NCI-H2107 treated with DMSO at 0.1 percent for 48 hours (cell line): ENCODE measurements around the gene G0S2.
A peak's percentile ranks its signal among the peaks of the same experiment; 100 is the strongest.
"Not testable (repeated sequence)": the region's sequence is repeated elsewhere in the genome, so short reads cannot be mapped to it uniquely, and the experiment has no call there.

Experiments used
- DNase-seq: peaks from one replicate; lab custom pipeline; 2025; ENCODE audit not compliant: unreplicated experiment; lab: John Stamatoyannopoulos, UW

Gene G0S2

GRCh38 chr1:209675565-209676154 lies 448 bp downstream of the G0S2 start:
- DNase-seq: no peak

- no peak for DNase-seq
Observed at GRCh38 chr1:209678981-209679539, 3.8 kb downstream of the G0S2 start.

DNA sequence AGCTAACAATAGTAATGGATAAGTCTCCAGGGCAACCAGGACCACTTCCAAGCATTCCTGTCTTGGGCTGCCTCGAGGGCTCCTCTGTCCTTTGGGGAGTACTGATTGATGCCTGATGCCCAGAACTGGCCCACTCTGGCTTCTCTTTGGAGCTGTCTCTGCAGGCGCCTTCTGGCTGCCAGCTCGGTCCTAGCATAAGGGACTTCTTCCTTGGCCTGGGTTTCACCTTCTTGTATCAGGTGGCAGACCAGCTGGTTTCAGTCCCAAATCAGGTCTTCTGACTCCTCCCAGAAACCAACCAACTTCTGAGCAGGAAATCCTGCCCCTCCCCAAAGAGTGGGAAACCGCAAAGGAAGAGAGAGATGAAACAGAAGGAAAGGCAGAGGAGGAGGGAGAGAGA lies 10.6 kb downstream of the G0S2 start:
- no peak for DNase-seq

DNA sequence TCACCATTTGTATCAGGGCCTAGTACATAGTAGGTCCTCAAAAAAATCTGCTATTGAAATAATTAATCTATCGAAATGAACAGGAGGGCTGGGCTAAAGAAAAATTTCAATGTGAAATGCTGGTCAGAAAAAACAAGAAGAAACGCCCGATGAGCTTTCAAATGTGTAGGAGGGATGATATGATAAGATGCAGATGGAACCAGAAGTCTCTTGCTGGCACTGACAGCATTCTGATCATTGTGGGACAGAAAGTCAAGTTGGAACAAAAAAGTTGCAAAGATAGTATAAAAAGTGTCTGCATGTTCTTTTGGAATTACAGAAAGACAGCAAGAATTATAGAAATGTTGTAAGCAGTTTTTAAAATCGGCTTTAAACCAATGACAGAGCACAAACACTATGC lies 11.1 kb downstream of the G0S2 start:
- no peak for DNase-seq

- no peak for DNase-seq
Observed at GRCh38 chr1:209688746-209689234, 13.6 kb downstream of the G0S2 start.

GRCh38 chr1:209689477-209689876 lies 14.3 kb downstream of the G0S2 start:
- no peak for DNase-seq

- no peak for DNase-seq
Observed at GRCh38 chr1:209691237-209691636, 16.0 kb downstream of the G0S2 start.

DNA sequence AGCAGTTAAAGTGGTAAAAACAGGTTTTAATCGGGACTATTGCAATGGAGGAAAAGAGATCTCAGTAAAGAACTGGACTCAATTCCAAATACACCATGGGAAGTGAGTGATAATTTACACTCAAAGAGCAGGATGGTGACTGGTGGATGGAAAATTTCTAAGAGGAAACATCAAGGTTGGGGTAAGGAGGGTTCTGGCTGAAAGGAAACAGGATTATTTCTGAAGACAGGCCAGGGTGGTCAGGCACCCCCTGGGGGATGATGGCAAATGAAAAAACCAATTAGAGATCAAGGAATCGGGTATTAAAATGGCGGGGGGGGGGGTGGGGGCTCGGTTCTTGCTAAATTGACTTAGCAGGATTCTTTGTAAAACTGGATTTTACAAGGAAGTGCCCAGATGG lies 17.1 kb downstream of the G0S2 start:
- no peak for DNase-seq

DNA sequence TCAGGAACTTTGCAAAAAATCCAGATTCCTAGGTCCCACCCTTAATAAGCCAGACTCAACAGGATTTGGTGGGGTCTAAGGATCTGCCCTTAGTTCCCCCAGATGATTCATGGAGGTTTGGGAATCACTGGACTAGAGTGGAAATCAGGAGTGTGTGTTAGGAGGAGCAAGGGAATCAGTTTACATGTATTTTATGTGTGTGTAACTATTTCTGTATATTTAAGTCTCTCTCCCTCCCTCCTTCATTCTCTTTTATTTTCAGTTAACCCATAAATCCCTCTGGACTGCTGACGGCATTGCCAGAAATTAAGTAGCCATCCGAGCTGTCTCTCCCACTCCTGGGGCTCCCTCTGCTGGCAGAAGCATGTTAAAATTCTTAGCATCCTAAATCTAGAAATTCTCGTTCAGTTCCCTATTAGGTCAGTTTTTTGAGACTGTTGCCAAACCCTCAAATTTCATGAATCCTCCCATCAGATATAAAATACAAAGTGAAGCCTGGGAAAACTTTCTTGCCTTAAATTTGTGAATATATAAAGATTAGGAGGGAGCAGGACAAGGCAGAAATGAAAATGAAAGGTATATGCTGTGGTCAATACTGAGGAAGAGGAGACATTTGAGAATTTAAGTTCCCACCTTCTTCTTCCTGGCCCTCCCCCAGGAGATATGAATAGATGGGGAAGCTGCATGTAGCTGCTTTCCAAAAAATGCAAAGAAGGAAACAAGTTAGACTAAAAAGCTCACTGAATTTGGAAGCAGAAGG lies 17.7 kb downstream of the G0S2 start:
- DNase-seq: peak; percentile 60

DNA sequence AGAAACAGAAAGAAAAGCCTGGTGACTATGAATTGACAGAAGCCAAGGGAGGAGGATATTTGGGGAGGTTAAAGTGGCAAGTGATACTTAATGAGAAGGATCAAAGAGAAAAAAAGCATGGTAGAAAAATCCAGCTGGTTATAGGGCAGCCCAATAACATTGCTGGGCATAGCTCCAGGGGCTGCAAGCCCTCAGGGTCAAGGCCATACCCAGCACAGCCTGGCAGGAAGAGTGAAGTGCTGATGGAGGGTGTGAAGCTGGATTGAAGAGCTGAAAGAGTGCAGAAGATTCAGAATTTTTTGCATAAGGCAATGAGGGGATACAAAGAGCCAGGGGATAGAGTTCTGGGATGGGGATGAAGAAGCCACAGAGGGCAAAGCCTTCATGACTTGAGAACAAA lies 21.5 kb downstream of the G0S2 start:
- no peak for DNase-seq

- DNase-seq: no peak
Observed at GRCh38 chr1:209697126-209697525, 21.9 kb downstream of the G0S2 start.

- not testable (repeated sequence) for DNase-seq
Observed at GRCh38 chr1:209700686-209701085, 25.5 kb downstream of the G0S2 start.

- DNase-seq: no peak
Observed at GRCh38 chr1:209702832-209703231, 27.6 kb downstream of the G0S2 start.

DNA sequence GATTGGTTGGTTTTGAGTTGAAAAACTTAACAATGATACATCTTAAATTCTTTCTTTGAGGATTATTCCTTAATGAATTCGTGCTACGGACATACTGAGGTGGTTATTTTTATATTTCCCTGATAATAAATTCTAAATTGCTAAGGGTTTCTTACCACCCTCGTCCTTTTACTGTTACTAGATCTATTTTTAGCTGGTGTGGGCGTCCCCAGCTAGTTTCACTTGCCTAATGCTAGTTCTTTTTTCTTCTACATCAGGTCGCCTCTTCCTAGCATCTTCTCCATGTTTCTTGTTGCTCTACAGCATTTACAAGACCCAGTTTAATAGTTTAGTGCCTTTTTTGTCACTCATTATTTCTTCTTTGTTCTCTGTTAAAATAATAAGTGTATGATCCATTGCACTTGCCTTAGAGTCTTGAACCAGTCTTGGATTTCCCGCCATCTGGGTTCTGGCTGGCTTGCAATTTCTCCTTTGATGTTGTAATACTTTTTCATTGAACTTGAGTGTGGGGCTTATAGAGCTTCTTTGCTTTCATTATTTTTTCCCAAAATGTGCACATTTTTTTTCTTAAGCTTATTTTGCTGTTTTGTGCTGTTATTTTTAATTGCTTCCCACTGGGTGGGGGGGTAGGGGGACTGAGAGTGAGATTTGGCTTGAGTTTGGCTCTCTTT lies 28.8 kb downstream of the G0S2 start:
- no peak for DNase-seq

GRCh38 chr1:209704584-209704983 lies 29.4 kb downstream of the G0S2 start, which contains the start of gene HSD11B1:
Gene HSD11B1, plus strand, starts transcription at chr1:209704846. Its CDS starts 97 bp downstream, at chr1:209704943.
- DNase-seq: no peak

GRCh38 chr1:209705033-209705598 lies 29.9 kb downstream of the G0S2 start:
- no peak for DNase-seq

DNA sequence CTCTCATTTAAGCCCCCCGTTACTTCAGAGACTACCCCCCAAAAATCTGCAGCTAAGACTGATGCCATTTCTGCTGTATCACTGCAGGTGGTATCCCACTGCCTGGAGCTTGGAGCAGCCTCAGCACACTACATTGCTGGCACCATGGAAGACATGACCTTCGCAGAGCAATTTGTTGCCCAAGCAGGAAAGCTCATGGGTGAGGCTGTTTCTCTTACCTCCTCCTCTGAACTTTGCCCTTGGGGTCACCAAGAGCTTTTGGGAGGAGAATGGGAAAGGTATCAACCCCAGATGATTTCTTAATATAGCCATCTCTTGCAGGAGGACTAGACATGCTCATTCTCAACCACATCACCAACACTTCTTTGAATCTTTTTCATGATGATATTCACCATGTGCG lies 31.4 kb downstream of the G0S2 start:
- DNase-seq: no peak

DNA sequence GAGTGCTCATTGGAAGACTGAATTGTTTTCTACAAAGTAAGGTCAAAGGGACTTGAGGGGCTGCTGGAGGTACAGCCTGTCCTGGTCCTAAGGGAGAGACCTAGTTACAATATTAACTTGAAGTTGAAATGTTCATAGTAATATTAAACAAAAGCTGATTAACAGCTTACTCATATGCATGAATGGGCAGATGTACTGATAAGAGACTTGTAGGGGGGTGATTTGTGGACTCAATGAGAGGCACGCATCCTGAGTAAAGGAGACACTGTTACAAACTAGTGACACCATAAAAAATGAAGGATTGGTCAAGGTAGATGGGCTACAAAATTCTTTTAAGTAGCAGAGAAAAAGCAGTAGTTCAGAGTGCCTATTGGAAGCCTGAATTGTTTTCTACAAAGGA lies 32.1 kb downstream of the G0S2 start:
- DNase-seq: no peak

DNA sequence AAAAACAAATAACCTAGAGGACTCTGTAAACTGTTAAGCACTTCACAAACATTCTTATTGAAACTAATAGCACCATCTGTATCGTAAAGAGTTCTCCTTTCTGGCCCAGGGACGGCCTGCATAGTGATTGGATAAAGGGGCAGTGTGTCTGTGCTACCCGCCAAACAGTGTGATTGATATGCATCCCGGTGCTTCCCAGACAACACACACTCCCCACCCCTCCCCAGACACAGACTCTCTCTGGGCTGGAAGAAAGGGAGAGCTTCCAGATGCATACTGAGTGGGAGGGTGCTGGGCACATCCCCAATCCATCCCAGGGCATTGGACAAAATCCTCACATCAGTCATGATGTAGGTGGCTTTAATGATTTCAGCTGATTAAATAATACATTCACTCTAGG lies 33.1 kb downstream of the G0S2 start:
- no peak for DNase-seq

DNA sequence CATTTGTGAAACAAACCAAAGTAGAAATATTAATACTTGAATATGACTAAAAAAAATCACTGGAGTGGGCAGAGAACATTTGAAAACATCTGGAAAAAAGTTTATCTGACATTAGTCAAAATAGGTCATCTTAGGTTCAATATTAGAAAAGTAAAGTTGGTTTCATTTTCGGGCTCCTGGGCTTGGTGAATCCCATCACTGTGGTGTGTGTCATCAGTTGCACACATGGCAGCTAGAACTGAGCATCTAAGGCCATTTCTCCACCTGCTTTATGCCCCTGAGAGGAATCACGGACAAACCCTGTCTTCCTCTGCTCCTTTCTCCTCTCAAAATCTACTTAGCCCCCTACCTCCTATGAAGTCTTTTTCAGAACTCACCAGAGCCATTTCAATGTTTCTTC lies 34.9 kb downstream of the G0S2 start:
- no peak for DNase-seq

DNA sequence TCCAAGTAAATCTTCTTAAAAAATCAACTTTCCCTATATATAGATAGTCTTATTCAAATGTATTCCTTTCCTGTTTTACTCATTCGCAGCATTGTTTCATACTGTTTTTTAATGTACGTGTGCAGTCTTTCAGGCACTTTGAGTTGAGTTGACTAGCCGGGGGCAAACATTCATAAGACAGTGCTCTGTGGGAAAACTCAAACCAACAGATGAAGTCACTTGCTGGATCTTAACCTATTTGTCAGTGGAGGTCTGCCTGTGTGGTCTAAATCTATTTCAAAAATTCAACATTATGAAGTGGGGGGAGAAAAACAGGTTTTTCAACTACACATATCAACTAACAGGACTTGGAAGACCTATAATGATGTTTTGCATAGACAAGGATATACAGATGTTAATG lies 35.6 kb downstream of the G0S2 start:
- no peak for DNase-seq
